ENCODE measurements around the gene CISH. TPM values are rescaled to one million over a fixed set of nuclear protein-coding genes. Genes with fewer than 3 reads are reported as not detected.

Gene CISH
- total RNA-seq, result 0.28 and 0.58 TPM in 2 replicates

GRCh38 chr3:50611464-50612233, at the start of gene CISH:
Gene CISH (minus strand): TSS chr3:50611774. CDS start chr3:50611650, 124 bp downstream.

GRCh38 chr3:50617096-50617791, 5.7 kb upstream of the CISH start, which contains the start of gene MAPKAPK3:
Gene MAPKAPK3 (plus strand): TSS chr3:50617151. CDS start chr3:50617566, 415 bp downstream.

GRCh38 chr3:50568947-50569749, 42.4 kb downstream of the CISH start, which contains the start of gene HEMK1:
Gene HEMK1 (plus strand): TSS chr3:50569522. CDS start chr3:50571105, 1,583 bp downstream.

GRCh38 chr3:50567386-50568167, 44.0 kb downstream of the CISH start, which contains the start of gene C3orf18:
Gene C3orf18 (minus strand): TSS chr3:50567747. CDS start chr3:50565699, 2,048 bp downstream.

Other genes starting within 250 kb of the CISH start
- gene CACNA2D2, start 108.1 kb downstream of the CISH start, total RNA-seq, result not detected in 2 replicates
- 8.2 and 22.0 TPM in 2 replicates for gene C3orf18, start 44.0 kb downstream of the CISH start, total RNA-seq
- 13.5 and 15.9 TPM in 2 replicates for gene HEMK1, start 42.3 kb downstream of the CISH start, total RNA-seq
- 21.1 and 36.6 TPM in 2 replicates for gene MAPKAPK3, start 5.4 kb upstream of the CISH start, total RNA-seq
- gene DOCK3, start 63.2 kb upstream of the CISH start, total RNA-seq, result 0.19 and 0.28 TPM in 2 replicates

All from regular cardiac myocyte (primary cell).